Glutamatergic neuron (in vitro differentiated cells): ENCODE data around the gene BCAN. TPM values are rescaled to one million over a fixed set of nuclear protein-coding genes. Genes with fewer than 3 reads are reported as not detected.

Experiments
- DNase-seq: peaks from one replicate; pipeline ENCODE4 v3.0.0; 2022
- H3K27ac Mint-ChIP-seq: one replicate; pipeline ENCODE4 v1.8.0; 2020; ENCODE audit warnings: mild to moderate bottlenecking, mixed read lengths, inconsistent platforms; ENCODE audit not compliant: unreplicated experiment
- H3K27me3 Mint-ChIP-seq: one replicate; pipeline ENCODE4 v1.8.0; 2020; ENCODE audit warnings: mild to moderate bottlenecking, moderate library complexity, mixed read lengths, inconsistent platforms; ENCODE audit not compliant: unreplicated experiment
- H3K36me3 Mint-ChIP-seq: one replicate; pipeline ENCODE4 v1.8.0; 2020; ENCODE audit warnings: mild to moderate bottlenecking, mixed read lengths, inconsistent platforms; ENCODE audit not compliant: unreplicated experiment
- H3K4me1 Mint-ChIP-seq: one replicate; pipeline ENCODE4 v1.8.0; 2020; ENCODE audit warnings: mild to moderate bottlenecking, low read depth, mixed read lengths, inconsistent platforms; ENCODE audit not compliant: unreplicated experiment
- H3K4me3 Mint-ChIP-seq: one replicate; pipeline ENCODE4 v1.8.0; 2020; ENCODE audit warnings: mild to moderate bottlenecking, mixed read lengths, inconsistent platforms; ENCODE audit not compliant: unreplicated experiment
- H3K9me3 Mint-ChIP-seq: one replicate; pipeline ENCODE4 v1.8.0; 2020; ENCODE audit warnings: mild to moderate bottlenecking, moderate library complexity, mixed read lengths, inconsistent platforms; ENCODE audit not compliant: unreplicated experiment
- total RNA-seq: library from RNA; stranded (reverse); fragmentation: NEBNext Ultra II Directional; extraction: Animal tissue kit (Norgen Biotek cat#: 25700); gene quantifications from one replicate; pipeline ENCODE4 v1.2.1, GENCODE V29; 2021; ENCODE audit not compliant: unreplicated experiment
- TF ChIP-seq, protein P1 (sequence below): fragments of 200-600 bp; sonication (generic); IDR thresholded peaks from one replicate; pipeline ENCODE4 v1.5.0; 2021; ENCODE audit not compliant: partially characterized antibody, unreplicated experiment

The BCAN gene
- total RNA-seq, 1 donor from 2014 or later, result 10.3 TPM

DNA sequence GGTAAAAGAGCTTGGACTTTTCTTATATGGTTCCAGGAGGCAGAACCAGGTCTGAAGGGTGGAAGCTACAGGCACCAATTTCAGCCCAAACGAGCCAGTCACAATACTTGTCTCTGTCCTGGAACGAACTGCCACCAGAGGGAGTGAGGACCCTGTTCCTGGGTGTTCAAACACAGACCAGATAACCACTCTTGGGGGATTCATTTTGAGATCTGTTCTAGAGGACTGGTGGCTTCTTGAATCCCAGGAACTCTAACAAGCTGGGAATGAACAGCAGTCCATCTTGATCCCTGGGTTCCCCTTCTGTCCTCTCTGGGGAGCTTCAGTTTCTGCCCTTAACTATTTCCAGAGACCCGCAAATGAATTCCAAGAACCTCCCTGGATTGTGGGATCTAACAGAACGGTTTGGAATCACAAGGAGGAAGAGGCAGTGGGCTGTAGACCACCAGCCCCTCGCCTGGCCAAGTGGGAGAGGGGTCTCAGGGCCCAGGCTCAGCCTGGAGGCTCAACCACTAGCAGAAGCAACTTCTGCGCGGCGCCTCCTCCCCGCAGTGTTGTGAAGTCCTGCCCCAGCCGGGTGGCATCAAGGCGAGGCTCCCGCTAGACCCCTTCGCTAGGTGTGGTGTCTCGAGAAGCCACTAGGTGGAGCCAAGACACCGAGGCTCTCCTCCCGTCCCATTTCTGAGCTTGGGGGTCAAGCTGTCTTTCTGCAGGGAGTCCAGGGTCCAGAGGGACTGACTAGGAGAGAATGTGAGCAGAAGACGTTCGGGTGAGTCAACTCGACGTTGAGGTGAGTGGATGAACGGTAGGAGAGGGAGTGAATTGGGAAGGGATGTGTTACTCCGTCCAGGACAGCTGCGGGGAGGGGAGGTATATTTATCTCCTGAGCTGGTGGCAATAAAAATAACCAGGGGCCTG, 47.4 kb downstream of the BCAN start:
- peak; percentile 86 for DNase-seq
- H3K4me1 Mint-ChIP-seq, result peaks cover 15% of the 10 kb centered on the region
- TF ChIP-seq, protein P1, sequence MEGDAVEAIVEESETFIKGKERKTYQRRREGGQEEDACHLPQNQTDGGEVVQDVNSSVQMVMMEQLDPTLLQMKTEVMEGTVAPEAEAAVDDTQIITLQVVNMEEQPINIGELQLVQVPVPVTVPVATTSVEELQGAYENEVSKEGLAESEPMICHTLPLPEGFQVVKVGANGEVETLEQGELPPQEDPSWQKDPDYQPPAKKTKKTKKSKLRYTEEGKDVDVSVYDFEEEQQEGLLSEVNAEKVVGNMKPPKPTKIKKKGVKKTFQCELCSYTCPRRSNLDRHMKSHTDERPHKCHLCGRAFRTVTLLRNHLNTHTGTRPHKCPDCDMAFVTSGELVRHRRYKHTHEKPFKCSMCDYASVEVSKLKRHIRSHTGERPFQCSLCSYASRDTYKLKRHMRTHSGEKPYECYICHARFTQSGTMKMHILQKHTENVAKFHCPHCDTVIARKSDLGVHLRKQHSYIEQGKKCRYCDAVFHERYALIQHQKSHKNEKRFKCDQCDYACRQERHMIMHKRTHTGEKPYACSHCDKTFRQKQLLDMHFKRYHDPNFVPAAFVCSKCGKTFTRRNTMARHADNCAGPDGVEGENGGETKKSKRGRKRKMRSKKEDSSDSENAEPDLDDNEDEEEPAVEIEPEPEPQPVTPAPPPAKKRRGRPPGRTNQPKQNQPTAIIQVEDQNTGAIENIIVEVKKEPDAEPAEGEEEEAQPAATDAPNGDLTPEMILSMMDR, result peak; percentile 90
- H3K36me3 Mint-ChIP-seq, result no peaks in the 10 kb centered on the region
- peak overlapping the region; percentile 68 for H3K4me3 Mint-ChIP-seq
- H3K9me3 Mint-ChIP-seq, result peaks cover 5% of the 10 kb centered on the region
- peak overlapping the region; percentile 10 for H3K27ac Mint-ChIP-seq
- peaks cover 29% of the 10 kb centered on the region for H3K27me3 Mint-ChIP-seq

DNA sequence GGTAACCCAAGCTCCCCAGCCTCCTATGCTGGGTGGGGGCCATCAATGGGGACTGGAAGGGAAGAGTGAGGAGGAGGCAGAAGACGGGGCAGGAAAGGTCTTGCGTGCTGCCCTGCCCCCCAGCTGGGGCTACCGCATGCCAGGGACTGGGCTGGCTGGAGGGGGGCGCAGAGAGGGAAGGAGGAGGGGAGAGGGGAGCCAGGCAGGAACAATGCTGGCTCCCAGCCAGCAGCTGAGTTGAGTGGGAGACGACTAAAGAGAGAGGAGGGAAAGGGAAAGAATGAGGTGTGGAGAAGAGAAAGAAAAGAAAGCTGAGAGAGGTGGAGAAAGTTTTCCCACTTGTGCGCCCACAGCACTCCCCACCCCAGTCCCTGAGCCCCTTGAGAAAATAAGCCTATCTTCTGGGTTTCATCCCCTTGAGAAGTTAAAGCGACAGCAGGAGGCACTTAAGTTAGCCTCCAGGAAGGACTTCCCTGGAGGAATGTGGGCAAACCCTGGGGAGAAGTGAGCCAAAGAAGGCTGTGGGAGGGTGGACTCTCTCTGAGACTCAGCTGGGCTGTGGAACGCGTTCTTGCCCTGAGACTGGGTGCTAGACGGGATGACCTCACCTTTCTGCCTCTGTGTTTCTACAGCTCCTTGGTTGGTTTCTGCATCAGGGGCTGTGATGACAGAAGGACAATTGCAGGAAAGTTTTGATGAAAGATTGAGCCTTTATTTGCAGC, 48.2 kb downstream of the BCAN start:
- H3K27ac Mint-ChIP-seq, result peak overlapping the region; percentile 10
- H3K4me3 Mint-ChIP-seq, result peak overlapping the region; percentile 68
- TF ChIP-seq, protein P1, result no peak
- DNase-seq, result no peak
- H3K9me3 Mint-ChIP-seq, result peaks cover 5% of the 10 kb centered on the region
- no peaks in the 10 kb centered on the region for H3K36me3 Mint-ChIP-seq
- peaks cover 15% of the 10 kb centered on the region for H3K4me1 Mint-ChIP-seq
- peaks cover 32% of the 10 kb centered on the region for H3K27me3 Mint-ChIP-seq

DNA sequence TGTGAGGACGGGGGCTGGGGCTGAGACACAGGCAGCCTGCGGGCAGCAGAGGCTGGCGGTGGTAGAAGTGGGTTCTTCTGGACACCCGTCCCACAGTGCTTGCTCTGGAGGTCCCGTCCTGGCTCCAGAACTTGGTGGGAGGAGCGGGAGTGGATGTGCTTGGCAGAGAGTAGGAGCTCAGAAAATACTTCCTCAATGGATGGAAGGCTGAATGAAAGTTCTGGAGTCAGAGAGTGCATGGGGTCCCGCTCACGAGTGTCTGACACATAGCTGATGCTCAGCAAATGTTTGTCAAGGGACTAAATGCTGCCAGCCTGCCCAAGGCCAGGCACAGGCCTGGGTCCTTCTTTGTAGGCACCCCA, 48.7 kb downstream of the BCAN start:
- no peak for DNase-seq
- Mint-ChIP-seq H3K36me3 (no peaks in the 10 kb centered on the region), H3K4me3 (no peak overlapping the region), H3K27me3 (peaks cover 32% of the 10 kb centered on the region), H3K4me1 (peaks cover 15% of the 10 kb centered on the region), H3K9me3 (peaks cover 5% of the 10 kb centered on the region), H3K27ac (no peak overlapping the region)
- TF ChIP-seq, protein P1, result no peak

DNA sequence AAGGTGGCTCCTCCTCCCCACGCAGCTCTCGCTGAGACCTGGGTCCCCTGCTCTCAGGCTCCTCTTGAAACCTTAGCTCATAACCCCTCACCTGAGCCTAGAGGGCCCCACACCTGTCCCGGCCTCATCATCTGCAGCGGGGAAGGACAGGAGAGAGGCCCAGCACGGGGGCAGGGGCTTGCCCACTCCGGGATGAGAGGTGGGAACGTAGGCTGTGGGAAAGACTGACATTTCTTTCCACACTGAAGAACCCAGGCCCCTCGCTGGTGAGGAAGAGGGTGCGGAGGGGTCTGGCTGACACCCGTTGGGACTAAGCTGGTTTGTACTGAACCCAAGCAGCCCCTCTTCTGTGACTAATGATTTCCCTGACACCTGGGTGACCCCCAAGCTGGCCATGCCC, 49.3 kb downstream of the BCAN start:
- Mint-ChIP-seq H3K36me3 (no peaks in the 10 kb centered on the region), H3K27ac (no peak overlapping the region), H3K4me1 (peaks cover 15% of the 10 kb centered on the region), H3K27me3 (peaks cover 32% of the 10 kb centered on the region), H3K4me3 (no peak overlapping the region), H3K9me3 (peaks cover 5% of the 10 kb centered on the region)
- TF ChIP-seq, protein P1, result no peak
- no peak for DNase-seq
